GM21528 (cell line): ENCODE data around the gene S100A2.
"Not testable (repeated sequence)": the region's sequence is repeated elsewhere in the genome, so short reads cannot be mapped to it uniquely, and the experiment has no call there.

Source experiments
- ATAC-seq: cut with Tn5 transposase; IDR thresholded peaks from one replicate; pipeline ENCODE4 v1.9.1; 2021; ENCODE audit warnings: mild to moderate bottlenecking, moderate library complexity; ENCODE audit not compliant: unreplicated experiment, low FRiP score

Gene S100A2

DNA sequence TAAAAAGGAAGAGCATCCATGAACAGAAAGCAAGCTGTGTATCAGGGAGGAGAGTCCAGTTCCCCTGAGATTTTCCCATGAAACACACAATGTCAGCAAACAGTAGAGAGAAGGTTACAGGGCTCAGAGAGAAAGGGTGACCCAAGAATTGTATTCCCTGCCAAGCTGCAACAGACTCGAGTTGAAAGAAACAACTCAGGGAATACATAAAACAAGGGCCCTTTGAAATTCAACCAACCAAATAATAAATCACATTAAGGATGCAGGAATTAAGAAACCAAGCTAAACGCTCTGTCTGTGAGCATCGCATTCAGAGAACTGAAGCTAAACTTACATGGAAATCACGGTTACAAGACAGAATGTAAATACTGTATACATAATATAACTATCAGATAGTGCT lies 27.1 kb upstream of the S100A2 start:
- ATAC-seq, result no peak

DNA sequence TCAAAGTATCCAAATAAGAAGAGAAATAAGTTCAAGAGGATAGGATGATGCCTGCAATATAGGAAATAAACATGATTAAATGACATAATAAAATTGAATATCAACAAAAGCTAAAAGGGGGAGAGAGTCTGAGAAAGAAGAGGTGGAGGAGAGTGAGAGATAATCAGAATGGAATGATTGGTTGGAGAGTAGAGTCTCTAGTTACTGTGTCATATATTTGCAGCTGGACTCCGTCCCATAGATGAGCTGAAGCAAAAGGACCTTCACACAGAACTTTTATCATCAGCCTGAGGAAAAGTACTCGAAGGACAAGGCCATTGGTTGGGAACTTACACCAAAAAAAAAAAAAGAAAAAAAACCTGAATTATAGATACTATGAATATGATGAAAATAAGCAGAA lies 22.8 kb upstream of the S100A2 start:
- ATAC-seq, result no peak

DNA sequence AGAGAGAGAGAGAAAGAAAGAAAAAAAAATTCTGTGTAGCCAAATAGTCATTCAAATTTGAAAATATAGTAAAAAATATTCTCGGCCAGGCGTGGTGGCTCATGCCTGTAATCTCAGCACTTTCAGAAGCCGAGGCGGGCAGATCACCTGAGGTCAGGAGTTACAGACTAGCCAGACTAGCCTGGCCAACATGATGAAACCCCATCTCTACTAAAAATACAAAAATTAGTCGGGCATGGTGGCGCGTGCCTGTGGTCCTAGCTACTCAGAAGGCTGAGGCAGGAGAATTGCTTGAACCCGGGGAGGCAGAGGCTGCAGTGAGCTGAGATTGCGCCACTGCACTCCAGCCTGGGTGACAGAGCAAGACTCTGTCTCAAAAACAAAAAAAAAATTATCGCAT lies 22.4 kb upstream of the S100A2 start:
- not testable (repeated sequence) for ATAC-seq

DNA sequence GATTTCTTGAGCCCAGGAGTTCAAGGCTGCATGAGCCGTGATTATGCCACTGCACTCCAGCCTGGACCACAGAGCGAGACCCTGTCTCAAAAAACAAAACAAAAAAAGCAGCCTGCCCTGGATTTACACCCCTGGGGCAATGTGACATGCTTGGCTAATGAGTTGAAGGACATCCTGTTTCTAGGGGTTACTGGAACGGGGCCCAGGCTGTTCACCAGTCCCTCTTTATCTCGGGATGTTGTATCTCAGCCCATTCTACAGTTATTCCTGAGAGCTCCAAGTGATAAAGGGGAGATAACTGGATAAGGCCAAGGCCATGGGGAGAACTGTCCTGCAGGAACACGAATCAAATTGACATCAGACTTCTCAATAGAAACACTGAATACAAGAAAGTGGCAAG lies 21.7 kb upstream of the S100A2 start:
- ATAC-seq, result no peak

GRCh38 chr1:153586347-153586746 lies 20.7 kb upstream of the S100A2 start:
- ATAC-seq, result no peak

DNA sequence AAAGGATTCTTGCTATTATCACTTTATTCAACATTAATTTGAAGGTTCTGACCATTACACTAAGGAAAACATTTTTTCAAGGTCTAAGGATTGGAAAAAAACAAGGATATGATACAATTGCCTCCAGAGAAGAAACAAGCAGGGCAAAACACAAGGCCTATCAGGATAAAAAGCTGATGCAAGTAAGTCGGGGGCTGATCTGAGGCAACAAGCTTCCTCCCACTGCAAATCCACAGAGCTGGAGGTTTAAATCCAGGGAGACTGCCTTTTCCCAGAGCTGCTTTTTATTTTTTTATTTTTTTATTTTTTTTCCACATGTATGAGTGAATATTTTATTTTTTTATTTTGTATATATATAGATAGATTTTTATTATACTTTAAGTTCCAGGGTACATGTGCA lies 19.4 kb upstream of the S100A2 start:
- no peak for ATAC-seq

DNA sequence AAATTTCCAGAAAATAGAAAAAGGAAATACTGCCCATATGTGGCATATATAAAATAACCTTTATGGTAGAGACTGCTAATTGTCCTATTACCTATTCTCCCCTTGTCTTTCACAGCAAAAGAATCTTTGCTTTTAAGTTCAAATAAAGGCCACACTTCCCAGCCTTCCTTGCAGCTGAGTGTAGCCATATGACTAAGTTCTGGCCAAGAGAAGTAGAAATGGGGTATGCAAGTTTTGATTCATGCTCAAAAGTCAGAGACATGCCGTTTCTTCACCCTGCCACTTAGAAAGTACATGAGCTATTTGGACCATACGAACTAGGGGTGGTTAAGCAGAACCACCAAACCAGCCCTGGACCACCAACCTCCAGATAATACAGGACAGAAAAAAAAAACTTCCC lies 18.3 kb upstream of the S100A2 start:
- no peak for ATAC-seq

DNA sequence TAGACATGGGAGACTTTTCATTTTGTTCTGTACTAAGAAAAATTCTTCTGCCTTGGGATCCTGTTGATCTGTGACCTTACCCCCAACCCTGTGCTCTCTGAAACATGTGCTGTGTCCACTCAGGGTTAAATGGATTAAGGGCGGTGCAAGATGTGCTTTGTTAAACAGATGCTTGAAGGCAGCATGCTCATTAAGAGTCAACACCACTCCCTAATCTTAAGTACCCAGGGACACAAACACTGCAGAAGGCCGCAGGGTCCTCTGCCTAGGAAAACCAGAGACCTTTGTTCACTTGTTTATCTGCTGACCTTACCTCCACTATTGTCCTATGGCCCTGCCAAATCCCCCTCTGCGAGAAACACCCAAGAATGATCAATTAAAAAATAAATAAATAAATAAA lies 17.9 kb upstream of the S100A2 start:
- not testable (repeated sequence) for ATAC-seq

DNA sequence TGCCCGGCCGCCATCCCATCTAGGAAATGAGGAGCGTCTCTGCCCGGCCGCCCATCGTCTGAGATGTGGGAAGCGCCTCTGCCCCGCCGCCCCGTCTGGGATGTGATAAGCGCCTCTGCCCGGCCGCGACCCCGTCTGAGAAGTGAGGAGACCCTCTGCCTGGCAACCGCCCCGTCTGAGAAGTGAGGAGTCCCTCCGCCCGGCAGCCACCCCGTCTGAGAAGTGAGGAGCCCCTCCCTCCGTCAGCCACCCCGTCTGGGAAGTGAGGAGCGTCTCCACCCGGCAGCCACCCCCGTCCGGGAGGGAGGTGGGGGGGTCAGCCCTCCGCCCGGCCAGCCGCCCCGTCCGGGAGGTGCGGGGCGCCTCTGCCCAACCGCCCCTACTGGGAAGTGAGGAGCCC lies 17.2 kb upstream of the S100A2 start:
- ATAC-seq, result not testable (repeated sequence)

DNA sequence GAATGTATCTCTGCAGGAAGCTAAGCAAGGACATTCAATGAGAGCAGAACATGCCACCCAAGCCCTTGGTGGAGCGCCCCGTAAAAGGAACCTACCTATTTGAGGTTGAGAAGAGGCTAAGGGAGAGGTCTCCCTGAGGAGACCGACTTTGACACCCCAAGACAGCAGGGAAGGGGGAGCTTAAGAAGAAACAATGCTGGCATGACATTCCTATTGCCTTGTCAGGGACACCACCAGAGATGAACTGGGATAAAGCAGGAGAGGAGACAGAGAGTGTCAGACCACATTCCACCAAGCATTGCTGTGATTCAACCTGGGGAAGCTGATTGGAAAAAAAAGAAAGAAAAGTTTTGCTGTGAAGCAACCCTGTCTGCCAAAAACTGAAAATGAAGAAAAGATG lies 13.3 kb upstream of the S100A2 start:
- no peak for ATAC-seq

GRCh38 chr1:153578490-153578889 lies 12.8 kb upstream of the S100A2 start:
- no peak for ATAC-seq

DNA sequence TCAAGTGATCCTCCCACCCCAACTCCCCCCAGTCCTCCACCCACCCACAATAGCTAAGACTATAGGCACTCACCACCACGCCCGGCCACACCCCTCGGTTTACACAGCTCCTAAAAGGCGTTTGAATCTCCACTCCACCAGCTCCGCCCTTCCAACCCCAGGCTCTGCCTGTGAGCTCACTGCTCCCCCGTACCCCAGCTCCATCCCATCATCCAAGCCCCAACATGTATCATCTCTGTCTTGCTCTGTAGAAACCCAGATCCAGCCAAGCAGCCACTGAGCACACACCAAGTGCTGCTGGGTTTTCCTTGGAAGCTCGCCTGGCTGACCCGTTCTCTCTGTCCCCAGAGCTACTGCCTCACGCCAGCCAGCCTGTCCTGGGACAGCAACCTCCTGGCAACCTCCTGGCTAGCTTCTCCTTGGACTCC lies 12.0 kb upstream of the S100A2 start:
- ATAC-seq, result no peak

DNA sequence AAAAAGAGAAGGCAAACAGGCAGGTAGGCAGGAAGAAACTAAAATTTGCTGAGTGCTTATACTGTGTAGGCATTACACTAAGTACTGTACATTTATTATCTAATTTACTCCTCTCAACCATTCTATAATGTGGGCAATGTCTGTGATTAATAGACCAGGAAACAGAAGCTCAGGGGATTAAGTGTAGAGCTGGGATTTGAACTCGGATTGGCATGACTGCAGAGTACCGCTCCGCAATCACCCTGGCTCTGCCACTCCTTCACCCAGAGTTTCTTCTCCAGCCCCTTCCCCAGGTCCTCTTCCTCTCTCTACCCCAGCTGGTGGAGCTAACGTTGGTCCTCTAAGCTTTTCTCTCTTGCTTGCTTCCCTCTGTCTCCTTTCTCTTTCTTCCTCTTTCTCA lies 11.5 kb upstream of the S100A2 start:
- ATAC-seq, result no peak

- not testable (repeated sequence) for ATAC-seq
Measured at GRCh38 chr1:153575497-153575896, 9.9 kb upstream of the S100A2 start.

DNA sequence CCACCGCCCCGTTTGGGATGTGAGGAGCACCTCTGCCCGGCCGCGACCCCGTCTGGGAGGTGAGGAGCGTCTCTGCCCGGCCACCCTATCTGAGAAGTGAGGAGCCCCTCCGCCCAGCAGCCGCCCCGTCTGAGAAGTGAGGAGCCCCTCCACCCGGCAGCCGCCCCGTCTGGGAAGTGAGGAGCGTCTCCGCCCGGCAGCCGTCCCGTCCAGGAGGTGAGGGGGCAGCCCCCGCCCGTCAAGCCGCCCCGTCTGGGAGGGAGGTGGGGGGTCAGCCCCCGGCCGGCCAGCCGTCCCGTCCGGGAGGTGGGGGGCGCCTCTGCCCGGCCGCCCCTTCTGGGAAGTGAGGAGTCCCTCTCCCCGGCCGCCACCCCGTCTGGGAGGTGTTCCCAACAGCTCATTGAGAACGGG lies 9.4 kb upstream of the S100A2 start:
- not testable (repeated sequence) for ATAC-seq

DNA sequence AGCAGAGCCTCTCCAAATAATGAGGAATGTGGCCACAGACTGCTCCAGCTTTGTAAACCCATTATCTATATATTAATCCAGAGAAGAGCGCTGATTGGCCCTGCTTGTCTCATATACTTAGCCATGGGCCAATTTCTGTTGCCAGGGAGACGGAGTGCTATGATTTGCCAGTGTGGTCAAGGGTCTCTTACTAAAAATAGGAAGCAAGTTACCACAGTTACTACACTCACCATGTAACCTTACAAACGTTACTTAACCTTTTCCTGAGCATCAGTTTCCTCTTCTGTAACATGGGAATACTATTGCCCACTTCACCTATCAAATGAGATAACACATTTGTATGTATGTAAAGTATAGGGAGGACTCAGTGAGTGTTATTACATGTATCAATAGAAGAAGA lies 7.7 kb upstream of the S100A2 start:
- ATAC-seq, result no peak

GRCh38 chr1:153572569-153573015 lies 6.9 kb upstream of the S100A2 start:
- ATAC-seq, result no peak

DNA sequence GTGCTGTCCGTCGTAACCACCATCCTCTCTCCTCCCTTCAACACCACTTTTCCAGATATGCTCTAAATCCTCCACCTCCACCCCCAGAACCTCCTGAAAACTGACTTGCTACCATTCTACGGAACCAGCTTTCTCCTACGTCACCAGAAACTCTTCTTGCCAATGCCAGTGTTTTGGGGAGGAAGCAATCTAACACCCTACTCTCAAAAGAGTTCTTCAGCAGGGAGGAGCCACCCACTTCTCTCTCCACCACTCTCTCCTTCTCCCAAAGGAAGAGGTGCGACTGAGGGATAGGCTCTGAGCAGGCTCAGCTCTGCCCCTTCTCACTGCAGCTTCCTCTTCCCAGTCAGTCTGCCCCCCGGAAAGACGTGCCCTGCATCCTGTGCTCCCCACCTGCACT lies 6.1 kb upstream of the S100A2 start:
- no peak for ATAC-seq

DNA sequence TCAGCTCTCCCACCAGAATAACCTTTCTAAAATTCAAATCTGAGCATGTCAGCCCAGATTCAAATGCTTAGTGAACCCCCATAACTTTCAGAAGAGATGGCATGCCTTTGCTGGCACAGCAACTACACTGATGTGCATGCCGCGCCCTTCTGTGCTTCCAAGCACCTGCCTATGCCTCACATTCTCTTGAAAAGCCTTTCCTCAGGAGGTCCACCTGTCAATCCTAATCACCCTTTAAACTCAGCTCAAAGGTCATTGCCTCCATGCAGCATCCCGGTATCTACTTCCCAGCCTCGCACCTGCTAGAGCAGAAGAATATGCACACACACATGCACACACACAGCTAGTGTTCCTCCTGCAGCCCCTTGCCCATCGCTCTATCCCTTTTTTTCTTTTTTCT lies 5.2 kb upstream of the S100A2 start:
- no peak for ATAC-seq

- no peak for ATAC-seq
Measured at GRCh38 chr1:153569465-153569864, 3.8 kb upstream of the S100A2 start.

DNA sequence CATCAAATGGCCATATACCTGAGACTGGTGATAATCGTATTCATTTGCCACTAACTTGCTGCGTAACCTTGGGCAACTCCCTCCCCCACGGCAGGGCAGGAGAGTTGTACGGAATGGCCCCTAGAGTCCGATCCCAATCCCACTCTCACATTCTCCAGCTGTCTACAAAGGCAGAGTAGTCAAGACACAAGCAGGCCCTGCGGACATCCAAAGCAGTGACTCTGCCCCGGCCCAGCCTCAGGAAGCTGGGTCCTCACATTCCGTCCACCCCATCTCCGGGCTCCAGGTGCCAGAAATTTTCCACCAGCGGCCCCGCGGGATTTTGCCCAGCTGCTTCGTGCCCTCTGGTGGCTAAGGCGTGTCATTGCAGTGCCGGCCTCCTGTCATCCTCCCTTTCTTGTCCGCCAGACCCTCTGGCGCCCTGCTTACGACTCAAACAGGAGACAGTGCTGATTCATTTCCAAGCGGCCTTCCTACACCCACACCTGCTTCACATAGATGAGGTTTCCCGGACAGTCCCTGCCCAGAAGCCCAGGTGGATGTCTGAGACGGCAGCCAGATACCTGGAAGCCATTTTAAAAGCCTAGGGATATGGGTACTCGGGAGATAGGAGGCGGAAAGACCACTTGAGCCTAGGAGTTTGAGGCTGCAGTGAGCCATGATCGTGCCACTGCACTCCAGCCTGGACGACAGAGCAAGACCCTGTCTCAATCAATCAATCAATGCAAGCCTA lies 2.9 kb upstream of the S100A2 start:
- no peak for ATAC-seq

GRCh38 chr1:153567621-153568366 lies 2.1 kb upstream of the S100A2 start:
- ATAC-seq, result no peak
